Measurements from ENCODE around the gene ATPAF1. TPM values are rescaled to one million over a fixed set of nuclear protein-coding genes. Genes with fewer than 3 reads are reported as not detected.

Gene ATPAF1
- total and polyA plus RNA-seq, 12 donors: 104 to 225 (median 139) TPM

- H3K4me1 ChIP-seq (replicated peaks in 1 of 2): peaks cover 0 to 22% of the 10 kb centered on the region in 2 donors
- DNase-seq: peak; percentile 72 to 94 (median 91)
- H3K27ac ChIP-seq: peak overlapping the region in 1 of 5 donors; percentile 33
- peaks cover 0 to 80% of the 10 kb centered on the region in 2 donors for H3K36me3 ChIP-seq (replicated peaks in 1 of 2)
- no peaks in the 10 kb centered on the region for H3K27me3 ChIP-seq
- no peak for TF ChIP-seq CTCF (IDR thresholded peaks at IDR 0.05)
- no peak for TF ChIP-seq POLR2A (IDR thresholded peaks at IDR 0.05)
- WGBS, 4 donors: 45 to 58% (median 56%) methylated on average over 2 of the region's 2 CpGs
- intact Hi-C loops (cut with DNase I): no loop called here
- no peak overlapping the region for H3K4me3 ChIP-seq
- H3K9me3 ChIP-seq (replicated peaks in 1 of 3): no peaks in the 10 kb centered on the region
Measured at GRCh38 chr1:46687093-46687659, 19.0 kb upstream of the ATPAF1 start.

DNA sequence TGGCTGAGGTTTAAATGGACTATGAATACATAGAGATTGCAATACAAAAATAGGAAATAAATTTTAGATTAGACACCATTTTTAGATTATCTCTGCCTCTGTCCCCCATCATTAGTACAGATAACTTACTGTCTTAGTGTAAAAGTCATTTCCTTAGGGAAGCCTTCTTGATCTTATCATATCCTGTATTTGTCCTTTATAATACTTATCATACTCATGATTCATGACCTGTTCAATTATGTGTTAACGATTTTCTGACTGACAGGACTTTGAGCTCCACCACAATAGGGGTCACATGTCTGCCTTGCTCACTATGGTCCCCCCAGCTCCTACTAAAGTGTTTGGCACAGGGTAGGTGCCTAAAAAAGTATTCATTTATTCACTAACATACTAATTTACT, 18.1 kb upstream of the ATPAF1 start:
- intact Hi-C loops (cut with DNase I): no loop called here
- Histone ChIP-seq H3K36me3 (replicated peaks in 1 of 2) (peaks cover 0 to 82% of the 10 kb centered on the region in 2 donors), H3K27me3 (no peaks in the 10 kb centered on the region), H3K9me3 (replicated peaks in 1 of 3) (no peaks in the 10 kb centered on the region), H3K4me1 (replicated peaks in 1 of 2) (peaks cover 0 to 17% of the 10 kb centered on the region in 2 donors), H3K27ac (no peak overlapping the region), H3K4me3 (no peak overlapping the region)
- WGBS, 4 donors: 25 to 43% (median 35%) methylated on average over 1 of the region's 1 CpG
- no peak for DNase-seq
- TF ChIP-seq POLR2A (IDR thresholded peaks at IDR 0.05) (no peak), CTCF (IDR thresholded peaks at IDR 0.05) (no peak)

GRCh38 chr1:46684670-46685069, 16.5 kb upstream of the ATPAF1 start:
- DNase-seq: no peak
- no peak overlapping the region for H3K4me3 ChIP-seq
- intact Hi-C loops (cut with DNase I): no loop called here
- WGBS, 4 donors: 93 to 98% (median 96%) methylated on average over 2 of the region's 2 CpGs
- no peak overlapping the region for H3K27ac ChIP-seq
- H3K9me3 ChIP-seq (replicated peaks in 1 of 3): no peaks in the 10 kb centered on the region
- H3K4me1 ChIP-seq (replicated peaks in 1 of 2): peaks cover 0 to 17% of the 10 kb centered on the region in 2 donors
- no peak for TF ChIP-seq POLR2A (IDR thresholded peaks at IDR 0.05)
- H3K27me3 ChIP-seq: no peaks in the 10 kb centered on the region
- H3K36me3 ChIP-seq (replicated peaks in 1 of 2): peaks cover 0 to 87% of the 10 kb centered on the region in 2 donors

DNA sequence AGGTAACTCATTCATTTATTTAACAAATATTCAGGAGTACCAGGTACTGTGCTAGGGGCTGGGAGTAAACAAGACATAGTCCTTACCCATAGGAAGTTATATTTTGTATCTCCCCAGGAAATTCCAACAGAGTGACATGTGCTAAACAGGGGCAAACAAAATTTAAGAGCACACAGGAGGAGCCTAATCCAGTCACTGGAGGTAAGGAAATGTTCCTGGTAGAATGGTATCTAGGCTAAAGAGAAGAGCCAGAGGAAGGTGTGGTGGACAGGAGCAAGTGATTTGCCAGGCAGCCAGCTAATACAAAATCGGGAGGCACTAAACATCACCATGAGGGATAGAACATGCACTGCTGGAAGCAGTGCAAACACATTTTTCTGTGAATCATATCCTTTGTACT, 13.9 kb upstream of the ATPAF1 start:
- DNase-seq: no peak
- WGBS, 4 donors: 65 to 90% (median 80%) methylated on average over 1 of the region's 1 CpG
- H3K36me3 ChIP-seq (replicated peaks in 1 of 2): peaks cover 0 to 82% of the 10 kb centered on the region in 2 donors
- intact Hi-C loops (cut with DNase I): no loop called here
- H3K4me3 ChIP-seq: no peak overlapping the region
- peaks cover 0 to 5% of the 10 kb centered on the region in 2 donors for H3K4me1 ChIP-seq (replicated peaks in 1 of 2)
- H3K9me3 ChIP-seq (replicated peaks in 1 of 3): no peaks in the 10 kb centered on the region
- H3K27me3 ChIP-seq: no peaks in the 10 kb centered on the region
- TF ChIP-seq CTCF (IDR thresholded peaks at IDR 0.05) (no peak), POLR2A (IDR thresholded peaks at IDR 0.05) (no peak)
- no peak overlapping the region for H3K27ac ChIP-seq

Measured in adrenal gland (tissue), 12 donors.